ENCODE results near the gene BLTP3B.

Gene BLTP3B

GRCh38 chr12:100159391-100160104 lies 16.9 kb upstream of the BLTP3B start:
- no peak for DNase-seq (ENCODE audit: low read depth in 2 of 2)

DNA sequence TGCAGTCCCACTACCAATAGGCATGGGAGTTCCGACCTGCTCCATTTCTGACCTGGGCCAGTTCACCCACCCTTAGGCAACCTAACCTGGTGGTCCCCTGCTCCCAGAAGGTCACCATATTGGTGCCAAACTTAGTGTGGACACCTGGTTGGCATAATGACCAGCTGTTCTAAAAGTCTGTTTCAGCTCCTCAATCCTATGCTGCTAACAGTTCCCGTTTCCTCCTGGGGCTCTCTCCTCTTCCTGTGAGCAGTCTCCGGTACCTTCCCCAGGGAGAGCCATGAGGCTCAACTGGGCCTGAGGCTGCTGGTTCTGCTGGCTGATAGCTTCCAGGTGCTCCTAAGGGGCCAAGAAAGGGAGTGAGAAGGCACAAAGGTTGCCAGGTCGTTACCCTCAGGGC lies 15.9 kb upstream of the BLTP3B start:
- no peak for DNase-seq (ENCODE audit: low read depth in 2 of 2)

DNA sequence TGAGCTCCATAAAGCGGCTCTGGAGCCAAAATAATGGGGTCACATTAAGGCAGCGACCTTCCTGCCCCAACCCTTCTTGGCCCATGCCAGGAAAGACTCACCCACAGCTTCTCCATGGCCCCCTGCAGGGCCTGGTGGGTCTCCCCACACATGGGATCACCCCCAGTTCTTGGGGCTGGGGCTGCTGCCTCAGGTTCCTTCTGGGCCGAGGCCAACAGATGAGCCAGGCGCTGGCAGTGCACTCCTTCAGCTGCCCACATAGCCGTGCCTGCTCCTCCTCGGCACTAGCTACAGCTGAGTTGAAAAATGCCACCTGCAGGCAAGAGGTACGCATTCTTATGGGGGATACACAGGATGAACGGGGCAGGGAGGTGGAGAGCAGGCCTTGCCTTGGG lies 14.8 kb upstream of the BLTP3B start:
- no peak for DNase-seq (ENCODE audit: low read depth in 2 of 2)

DNA sequence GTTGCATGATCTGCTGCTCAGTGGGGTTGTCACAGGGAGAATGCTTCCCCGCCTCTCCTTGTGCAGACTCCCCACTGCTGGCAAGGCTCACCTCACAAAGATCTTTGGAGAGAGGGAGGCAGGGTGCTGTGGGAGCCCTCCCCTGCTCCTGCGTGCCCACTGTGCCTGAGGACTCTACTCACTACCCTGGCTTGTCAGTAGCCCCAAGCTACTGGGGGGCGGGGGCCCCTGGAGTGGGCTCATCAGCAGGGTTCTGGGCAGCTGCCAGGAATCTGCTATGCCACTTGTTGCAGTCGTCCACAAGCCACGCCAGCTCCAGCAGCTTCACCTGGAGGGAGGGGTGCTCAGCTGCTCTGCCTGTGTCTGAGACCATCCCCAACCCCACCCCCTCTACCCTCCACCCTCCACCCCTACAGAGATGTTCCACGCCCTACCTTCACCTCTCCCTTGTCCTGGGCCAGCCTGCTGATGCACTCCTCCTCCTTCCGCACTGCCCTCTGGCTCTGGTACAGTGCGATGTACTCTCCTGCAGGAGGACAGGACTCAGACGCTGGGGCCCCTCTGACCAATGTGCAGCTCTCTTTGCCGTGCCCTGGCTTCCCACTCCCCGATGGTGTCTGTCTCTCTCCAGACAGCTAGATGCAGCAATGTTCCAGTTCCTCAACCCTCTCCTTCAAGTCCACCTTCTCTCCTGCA lies 14.2 kb upstream of the BLTP3B start:
- no peak for DNase-seq (ENCODE audit: low read depth in 2 of 2)

GRCh38 chr12:100154474-100155247 lies 12.0 kb upstream of the BLTP3B start:
- peak; percentile 28 to 44 for DNase-seq (ENCODE audit: low read depth in 2 of 2)

GRCh38 chr12:100153131-100153530 lies 10.5 kb upstream of the BLTP3B start:
- no peak for DNase-seq (ENCODE audit: low read depth in 2 of 2)

DNA sequence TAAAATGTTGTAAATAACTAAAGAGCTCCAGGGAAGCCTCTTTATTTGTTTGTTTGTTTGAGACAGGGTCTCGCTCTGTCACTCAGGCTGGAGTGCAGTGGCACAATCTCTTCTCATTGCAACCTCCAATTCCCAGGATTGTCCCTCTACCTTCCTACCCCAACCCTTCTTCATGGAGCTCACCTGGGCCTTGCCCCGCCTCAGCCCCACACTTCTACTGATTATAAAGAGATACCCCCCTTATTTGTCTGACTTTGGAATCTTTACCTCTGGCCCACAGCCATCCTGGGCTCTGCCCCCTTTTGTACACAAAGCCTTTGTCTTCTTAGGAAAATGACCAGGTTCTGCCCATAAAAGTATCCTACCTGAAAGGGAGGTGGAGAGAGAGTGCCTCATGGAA lies 9.1 kb upstream of the BLTP3B start:
- no peak for DNase-seq (ENCODE audit: low read depth in 2 of 2)

DNA sequence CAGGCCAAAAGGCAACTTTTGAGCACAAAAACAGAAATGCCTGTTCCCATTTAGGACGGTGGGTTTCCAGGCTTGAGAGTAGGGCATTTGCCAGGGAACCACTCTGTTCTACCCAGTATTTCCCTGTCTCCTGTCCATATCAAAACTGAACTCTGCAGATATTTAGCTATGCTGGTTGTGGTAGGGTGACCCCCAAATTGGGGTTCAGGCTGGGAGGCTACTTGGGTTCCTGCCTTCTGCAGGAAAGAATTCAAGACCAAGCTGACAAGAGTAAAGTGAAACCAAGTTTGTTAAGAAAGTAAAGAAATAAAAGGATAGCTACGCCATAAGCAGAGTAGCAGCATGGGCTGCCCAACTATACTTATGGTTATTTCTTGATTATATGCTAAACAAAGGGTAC lies 3.6 kb upstream of the BLTP3B start:
- no peak for DNase-seq (ENCODE audit: low read depth in 2 of 2)

DNA sequence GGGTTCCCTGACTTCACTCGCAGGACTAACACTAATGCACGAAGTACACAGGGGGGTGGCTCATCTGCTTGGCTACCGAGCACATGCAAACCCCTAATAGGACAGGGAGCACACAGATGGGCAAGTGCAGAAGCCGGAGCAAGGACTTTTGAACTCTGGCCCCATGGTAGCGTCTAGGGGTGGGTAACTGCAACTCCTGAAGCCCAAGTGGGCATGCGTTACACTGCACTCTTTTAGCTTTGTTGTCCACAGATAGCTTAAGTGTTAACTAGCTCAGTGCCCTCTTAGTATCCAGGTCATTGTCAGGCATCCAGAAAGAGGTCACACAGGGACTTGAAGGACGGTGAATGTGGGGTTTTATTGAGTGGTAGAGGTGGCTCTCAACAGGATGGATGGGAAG lies 3.0 kb upstream of the BLTP3B start:
- no peak for DNase-seq (ENCODE audit: low read depth in 2 of 2)

DNA sequence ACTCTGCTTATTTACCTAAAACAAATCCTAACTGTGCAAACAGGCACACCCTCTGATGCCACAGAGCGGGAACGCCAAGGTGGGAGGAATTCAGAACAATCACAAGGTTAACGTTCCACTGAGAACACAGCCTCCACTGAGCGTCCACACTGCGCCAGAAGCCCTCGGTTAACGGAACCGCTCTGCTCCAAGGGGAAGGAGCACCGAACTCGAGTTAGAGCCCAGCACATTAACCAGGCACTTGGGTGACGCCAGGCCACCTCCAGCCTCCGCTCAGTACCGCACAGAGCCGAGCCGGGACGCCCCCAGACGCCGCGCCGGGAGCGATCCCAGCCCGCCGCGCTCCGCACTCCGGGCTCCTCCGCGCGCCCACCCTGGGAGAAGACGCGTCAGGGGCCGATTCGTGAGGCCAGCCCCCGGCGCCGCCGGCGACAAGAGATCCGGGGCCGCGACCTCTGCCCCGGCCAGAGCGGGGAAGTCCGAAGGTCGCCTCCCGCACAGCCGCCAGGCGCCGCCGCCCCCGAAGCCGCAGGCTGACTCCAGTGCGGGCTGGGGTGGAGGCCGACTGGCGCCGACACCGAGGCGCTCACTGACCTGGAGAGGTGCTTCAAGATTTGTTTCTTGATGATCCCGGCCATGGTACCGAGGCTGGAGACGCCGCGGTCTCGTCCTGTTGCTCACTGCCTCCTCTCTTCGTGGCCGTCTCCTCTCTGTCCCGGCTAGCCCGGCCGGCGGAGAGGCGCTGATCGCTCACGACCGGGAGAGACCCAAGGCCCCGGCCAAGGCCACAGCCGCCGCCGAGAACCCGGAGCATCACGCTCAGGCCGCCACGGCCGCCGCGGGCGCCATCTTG lies 450 bp downstream of the BLTP3B start:
- peak in 1 of 2 donors; percentile 12 for DNase-seq (ENCODE audit: low read depth in 2 of 2)

GRCh38 chr12:100141666-100141997 lies 1.0 kb downstream of the BLTP3B start:
- no peak for DNase-seq (ENCODE audit: low read depth in 2 of 2)

GRCh38 chr12:100138803-100139098 lies 3.9 kb downstream of the BLTP3B start:
- no peak for DNase-seq (ENCODE audit: low read depth in 2 of 2)

GRCh38 chr12:100138048-100138802 lies 4.4 kb downstream of the BLTP3B start:
- DNase-seq (ENCODE audit: low read depth in 2 of 2): no peak

DNA sequence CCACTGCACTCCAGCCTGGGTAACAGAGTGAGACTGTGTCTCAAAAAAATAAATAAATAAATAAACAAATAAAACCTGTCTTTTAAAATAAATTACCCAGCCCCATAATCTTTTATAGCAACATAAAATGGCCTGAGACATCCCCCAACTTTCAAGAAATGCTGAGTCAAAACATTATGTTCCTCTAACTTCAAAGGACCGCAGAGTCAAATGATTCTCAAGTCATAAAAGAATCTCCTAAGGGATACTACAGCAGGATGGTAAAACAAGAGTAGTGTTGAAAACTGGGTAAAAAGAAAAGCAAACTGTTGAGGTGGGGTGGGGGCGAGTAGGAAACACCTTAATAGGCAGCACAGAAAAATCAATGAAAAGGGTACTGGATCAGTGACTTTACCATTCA lies 9.5 kb downstream of the BLTP3B start:
- no peak for DNase-seq (ENCODE audit: low read depth in 2 of 2)

DNA sequence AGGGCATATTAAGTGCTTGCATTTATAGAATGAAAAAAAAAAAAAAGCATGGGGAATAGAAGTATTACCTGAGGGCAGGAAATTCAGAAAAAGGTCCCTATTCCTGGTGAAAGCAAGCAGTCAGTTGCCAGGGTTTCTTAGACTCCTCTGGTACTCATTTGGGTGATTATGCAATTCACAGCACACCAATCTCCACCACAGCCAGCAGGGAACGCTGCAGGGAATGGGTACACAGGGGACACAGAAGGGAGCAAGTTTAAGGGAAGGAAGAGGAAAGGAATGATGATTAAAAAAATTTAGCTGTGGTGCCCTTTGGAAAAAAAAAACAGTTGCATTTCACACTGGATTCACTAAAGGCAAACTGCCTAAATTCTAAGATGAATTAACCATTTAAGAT lies 14.2 kb downstream of the BLTP3B start:
- no peak for DNase-seq (ENCODE audit: low read depth in 2 of 2)

- DNase-seq (ENCODE audit: low read depth in 2 of 2): no peak
Measured at GRCh38 chr12:100127766-100128511, 14.7 kb downstream of the BLTP3B start.

GRCh38 chr12:100123316-100124095 lies 19.2 kb downstream of the BLTP3B start:
- no peak for DNase-seq (ENCODE audit: low read depth in 2 of 2)

- DNase-seq (ENCODE audit: low read depth in 2 of 2): no peak
Measured at GRCh38 chr12:100120355-100120754, 22.3 kb downstream of the BLTP3B start.

GRCh38 chr12:100115291-100115690 lies 27.4 kb downstream of the BLTP3B start:
- no peak for DNase-seq (ENCODE audit: low read depth in 2 of 2)

- no peak for DNase-seq (ENCODE audit: low read depth in 2 of 2)
Measured at GRCh38 chr12:100114574-100114973, 28.1 kb downstream of the BLTP3B start.

Measured in stimulated activated CD8-positive, alpha-beta memory T cell treated with anti-CD3 and anti-CD28 coated beads, Interleukin-15, amount 100 ng/mL, for 4 hours (primary cell).